ENCODE results near the gene ANGPTL2.
"Not testable (repeated sequence)": the region's sequence is repeated elsewhere in the genome, so short reads cannot be mapped to it uniquely, and the experiment has no call there.

Gene ANGPTL2, protein sequence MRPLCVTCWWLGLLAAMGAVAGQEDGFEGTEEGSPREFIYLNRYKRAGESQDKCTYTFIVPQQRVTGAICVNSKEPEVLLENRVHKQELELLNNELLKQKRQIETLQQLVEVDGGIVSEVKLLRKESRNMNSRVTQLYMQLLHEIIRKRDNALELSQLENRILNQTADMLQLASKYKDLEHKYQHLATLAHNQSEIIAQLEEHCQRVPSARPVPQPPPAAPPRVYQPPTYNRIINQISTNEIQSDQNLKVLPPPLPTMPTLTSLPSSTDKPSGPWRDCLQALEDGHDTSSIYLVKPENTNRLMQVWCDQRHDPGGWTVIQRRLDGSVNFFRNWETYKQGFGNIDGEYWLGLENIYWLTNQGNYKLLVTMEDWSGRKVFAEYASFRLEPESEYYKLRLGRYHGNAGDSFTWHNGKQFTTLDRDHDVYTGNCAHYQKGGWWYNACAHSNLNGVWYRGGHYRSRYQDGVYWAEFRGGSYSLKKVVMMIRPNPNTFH

GRCh38 chr9:127122176-127123063 is at the start of gene ANGPTL2:
TSS of gene ANGPTL2 (minus strand) at chr9:127122635. CDS start at chr9:127108731, 13,904 bp downstream.
- peak; percentile 98 for DNase-seq

DNA sequence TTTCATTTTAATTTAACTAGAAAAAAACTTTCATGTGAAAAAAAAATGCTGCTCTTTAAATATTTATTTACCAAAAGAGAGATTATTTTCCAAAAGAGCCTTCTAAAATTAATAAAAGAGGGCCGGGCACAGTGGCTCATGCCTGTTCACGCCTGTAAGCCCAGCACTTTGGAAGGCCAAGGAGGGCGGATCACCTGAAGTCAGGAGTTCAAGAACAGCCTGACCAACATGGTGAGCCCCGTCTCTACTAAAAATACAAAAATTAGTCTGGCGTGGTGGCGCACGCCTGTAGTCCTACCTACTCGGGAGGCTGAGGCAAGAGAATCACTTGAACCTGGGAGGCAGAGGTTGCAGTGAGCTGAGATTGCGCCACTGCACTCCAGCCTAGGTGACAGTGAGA is 48.9 kb upstream of the ANGPTL2 start:
- not testable (repeated sequence) for DNase-seq

DNA sequence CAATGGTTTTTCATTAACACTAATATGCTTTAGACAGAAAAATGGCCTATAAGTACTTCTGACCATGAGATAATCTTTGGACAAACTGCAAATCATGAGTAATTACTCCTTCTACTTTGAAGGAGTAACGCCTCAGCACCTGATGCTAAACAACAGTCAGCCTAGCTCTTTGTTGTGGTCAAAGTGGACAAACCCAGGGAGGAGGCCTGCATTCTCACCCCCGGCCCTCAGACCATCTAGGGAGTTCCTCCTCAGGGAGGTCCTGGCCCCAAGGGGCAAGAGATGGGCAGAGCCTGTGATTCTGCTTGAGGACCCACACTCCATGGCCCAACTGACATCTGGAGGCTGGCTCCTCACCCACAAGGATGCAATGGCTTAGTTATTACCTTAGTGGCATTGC is 48.2 kb upstream of the ANGPTL2 start:
- DNase-seq: no peak

GRCh38 chr9:127170103-127170502 is 47.7 kb upstream of the ANGPTL2 start:
- DNase-seq: no peak

GRCh38 chr9:127169575-127169883 is 47.1 kb upstream of the ANGPTL2 start:
- DNase-seq: no peak

DNA sequence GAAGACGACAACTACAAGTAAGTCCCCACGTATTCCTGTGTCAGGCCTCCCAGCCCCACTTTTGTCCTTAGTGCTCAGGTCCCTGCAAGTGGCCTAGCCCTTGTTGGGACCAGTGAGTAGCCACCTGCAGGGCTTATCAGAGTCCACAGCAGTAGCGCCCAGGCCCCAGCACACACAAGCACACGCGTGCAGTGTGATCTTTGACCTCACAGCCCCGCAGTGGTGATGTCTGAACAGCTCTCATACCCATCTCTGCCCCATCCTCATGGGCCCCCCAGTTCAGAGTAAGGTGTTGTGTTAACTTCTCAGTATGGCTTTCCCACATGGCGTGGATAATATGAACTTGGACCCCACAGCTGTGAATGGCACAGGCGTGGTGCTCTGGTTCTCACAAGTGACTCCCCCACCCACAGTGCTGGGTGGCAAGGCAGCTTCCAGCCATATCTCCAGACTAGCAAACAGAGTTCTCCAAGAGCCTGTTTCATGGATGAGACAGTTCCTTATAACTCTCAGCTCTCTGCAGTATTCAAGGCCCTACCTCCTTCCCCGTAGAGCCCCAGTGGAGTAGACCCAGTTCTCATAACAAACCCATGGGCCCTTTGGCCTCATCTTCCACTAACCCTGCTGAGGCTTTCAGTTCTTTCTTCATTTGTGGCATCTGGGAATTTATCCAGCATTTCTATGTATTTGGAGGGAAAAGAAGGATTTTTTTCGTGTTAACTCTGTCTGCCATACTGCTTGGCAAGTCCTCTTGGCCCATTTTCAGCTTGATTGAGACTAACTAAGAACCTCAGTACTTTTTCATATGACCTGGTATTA is 46.5 kb upstream of the ANGPTL2 start:
- DNase-seq: no peak

- DNase-seq: no peak
Observed at GRCh38 chr9:127167560-127168326, 45.3 kb upstream of the ANGPTL2 start.

DNA sequence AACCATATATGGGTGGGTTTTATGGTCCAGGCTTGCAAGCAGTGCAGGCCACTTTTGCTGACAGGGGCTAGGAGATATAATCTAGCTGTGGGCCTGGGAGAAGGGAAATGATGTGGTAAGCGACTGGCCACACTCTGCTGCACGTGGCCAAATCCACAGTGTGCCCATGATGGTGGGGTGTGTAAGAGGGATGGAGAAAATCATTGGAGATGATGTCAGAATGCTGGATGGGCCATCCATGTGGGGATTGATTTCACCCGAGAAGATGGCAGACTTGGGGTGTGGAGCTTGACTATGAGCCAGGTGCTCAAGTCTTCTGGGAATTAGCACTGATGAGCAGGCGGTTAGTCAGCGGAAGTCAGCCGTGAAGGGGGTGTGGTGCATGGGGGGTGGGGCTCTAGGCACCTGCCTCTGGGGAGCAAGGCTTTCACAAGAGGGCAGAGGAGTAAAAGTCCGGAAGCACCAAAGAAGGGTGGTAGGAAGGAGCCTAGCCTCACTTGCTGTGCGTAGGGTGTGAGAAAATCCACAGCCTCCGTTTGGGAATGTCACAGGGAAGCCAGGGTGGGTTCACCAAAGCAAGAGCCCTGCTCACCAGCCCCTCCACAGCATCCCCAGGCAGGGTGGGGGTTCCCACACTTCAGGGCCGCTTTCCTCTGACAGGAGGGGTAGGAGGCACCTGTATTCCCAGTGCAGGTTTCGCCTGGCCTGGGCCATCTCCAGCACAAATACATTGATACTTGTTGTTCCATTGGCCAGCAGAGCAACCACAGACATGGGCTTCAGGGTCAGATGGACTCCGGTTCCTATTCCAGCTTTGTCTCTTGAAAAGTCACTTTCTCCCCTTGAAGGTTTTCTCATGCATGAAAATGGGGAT is 44.5 kb upstream of the ANGPTL2 start:
- DNase-seq: peak; percentile 88

DNA sequence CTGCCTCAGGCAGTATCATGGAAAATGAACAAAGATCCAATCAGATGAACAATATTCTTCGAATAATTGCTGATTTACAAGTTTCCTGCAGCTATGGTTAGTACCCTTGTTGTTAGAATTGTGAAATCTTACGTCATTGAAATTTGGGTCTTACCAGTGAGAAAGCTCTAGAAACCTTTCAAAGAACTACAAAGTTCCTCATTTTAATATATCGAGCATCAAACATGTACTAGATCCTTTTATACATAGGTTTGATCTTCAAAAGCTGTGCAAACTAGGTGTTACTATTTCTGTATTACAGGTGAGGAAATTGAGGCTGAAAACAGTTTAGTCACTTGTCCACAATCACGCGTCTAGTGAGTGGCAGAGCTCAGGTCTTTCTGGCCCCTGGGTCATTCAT is 43.7 kb upstream of the ANGPTL2 start:
- no peak for DNase-seq

GRCh38 chr9:127165116-127165515 is 42.7 kb upstream of the ANGPTL2 start:
- peak; percentile 42 for DNase-seq

DNA sequence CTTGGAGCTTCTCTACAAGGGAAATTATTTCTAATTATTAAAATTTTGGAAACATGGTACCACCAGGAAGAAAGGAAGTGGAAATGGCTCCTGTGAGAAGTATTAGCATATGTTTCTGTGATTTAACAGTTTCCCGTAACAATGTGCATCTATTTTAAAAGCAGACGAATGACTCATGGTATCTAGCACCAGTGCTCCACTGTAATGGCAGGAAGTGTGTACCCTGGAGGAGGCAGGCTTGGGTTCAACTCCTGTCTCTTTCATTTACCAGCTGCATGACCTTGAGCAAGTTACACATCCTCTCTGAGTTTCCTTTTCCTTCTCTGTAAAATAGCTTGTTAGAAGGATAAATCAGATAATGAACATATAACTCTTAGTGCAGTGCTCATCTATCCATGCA is 41.0 kb upstream of the ANGPTL2 start:
- DNase-seq: peak; percentile 70

DNA sequence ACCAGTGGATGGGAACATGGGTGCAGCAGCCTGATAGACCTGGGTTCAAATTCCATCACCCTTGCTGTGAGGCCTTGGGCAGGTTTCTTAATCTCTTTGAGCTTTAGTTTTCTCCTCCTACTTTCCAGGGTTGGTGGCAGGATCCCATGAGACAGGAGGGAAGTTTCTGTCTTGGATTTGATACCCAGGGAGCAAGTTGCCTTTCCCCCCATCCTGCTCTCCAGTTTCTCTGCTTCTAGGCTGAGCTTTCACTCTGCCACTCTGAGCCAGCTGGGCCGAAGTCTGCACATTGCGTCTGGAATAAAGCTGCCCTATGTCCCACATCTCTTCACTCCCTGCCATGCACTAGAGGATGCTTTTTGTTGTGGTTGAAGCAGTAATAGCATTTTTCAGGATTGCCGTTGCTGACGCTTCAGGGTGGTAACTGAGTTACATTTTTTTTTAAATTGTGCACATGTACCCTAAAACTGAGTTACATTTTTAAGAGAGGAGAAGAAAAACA is 40.5 kb upstream of the ANGPTL2 start:
- no peak for DNase-seq

DNA sequence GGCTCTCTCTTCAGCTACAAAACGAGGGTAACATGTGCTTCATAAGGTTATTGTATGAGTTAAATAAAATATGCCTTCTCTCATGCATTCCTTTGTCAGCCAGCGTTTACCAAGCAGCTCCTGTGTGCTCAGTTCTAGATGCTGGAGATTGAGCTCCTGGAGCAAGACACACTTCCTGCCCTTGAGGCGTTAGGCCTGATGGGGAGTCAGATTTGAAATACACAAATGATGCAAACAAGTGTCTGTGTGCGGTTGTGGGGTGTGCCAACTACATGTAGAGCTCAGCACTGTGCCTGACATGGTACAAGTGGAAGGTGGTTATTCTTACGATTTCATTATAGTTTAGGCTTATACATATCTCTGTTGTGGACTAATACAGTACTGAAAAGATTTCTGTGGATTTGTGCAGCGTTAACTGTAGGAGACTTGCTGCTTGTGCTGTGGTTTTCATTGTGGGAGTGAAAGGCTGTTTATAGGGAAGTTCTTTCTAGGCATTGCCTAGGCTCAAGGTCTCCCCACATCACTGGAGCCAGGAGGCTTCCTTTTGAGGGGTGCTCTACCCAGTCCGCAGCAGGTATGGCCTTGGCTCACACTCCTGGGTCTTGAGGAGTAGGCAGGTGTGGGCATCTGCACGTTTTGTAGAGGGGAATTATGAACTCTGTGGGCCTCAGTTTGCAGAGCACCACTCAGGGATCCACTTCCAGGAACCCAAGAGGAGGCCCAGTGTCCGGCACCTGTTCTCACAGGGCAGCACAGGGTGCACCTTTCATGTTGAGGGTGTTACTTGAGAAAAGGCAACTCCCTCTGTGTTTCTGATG is 39.8 kb upstream of the ANGPTL2 start:
- peak; percentile 65 for DNase-seq

GRCh38 chr9:127161081-127161624 is 38.7 kb upstream of the ANGPTL2 start:
- DNase-seq: no peak

- no peak for DNase-seq
Observed at GRCh38 chr9:127159949-127160610, 37.6 kb upstream of the ANGPTL2 start.

DNA sequence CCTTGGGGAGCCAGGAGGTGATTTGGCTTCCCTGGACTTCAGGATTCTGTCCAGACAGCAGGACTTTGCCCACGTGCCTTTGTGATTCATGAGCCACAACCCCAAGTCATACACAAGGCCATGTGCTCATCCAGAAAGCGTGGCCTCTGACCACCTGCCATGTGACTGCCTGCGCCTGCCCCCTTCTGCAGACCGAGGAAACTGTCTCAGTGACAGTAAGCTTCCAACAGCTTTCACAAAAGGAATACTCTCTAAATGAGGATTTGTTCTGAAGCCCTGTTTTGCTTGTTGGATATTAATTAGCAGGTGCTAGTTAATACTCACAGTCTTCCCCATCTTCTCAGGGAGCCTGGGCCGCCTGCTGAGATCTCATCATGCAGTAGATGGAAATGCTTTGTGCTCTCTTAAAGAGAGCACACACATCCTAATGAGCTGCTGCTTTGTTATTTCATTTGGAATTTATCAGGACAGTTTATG is 36.9 kb upstream of the ANGPTL2 start:
- peak; percentile 90 for DNase-seq

DNA sequence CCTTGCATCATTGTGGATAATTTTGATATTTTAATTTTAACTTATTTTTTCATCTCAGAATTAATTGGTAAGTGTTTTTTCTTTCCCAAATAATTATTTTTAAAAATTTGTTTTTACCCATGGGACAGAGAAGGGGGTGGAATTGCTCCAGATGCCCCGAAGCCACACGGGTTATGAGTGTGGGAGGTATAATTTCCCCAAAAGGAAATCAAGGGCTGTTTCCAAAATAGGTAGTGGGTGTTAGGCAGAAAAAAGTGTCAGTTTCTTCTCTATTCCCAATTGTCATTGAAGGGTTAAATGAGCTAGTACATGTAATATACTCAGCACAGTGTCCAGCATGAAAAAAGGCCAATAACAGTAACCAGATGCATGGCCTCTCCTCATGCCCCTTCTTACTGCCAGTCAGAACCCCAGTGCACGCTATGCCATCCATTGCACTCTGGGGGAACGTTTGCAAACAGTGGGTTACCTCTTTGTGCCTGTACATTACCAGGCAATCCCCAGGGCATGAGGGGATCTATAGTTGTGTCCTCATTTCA is 36.4 kb upstream of the ANGPTL2 start:
- DNase-seq: no peak

- no peak for DNase-seq
Observed at GRCh38 chr9:127155314-127155960, 33.0 kb upstream of the ANGPTL2 start.

All from NCI-H69 (cell line).